Kidney epithelial cell (primary cell): ENCODE results near the gene CA11. TPM values are rescaled to one million over a fixed set of nuclear protein-coding genes. Genes with fewer than 3 reads are reported as not detected.

Experiments used
- DNase-seq: peaks from one replicate; pipeline ENCODE4 v3.0.0-alpha.2; 2010; ENCODE audit warnings: low read depth
- H3K27me3 ChIP-seq: 2 replicates; pipeline ENCODE4 v1.6.0; 2011; ENCODE audit warnings: low read length; ENCODE audit not compliant: control insufficient read depth, insufficient read depth
- H3K36me3 ChIP-seq: 2 replicates; pipeline ENCODE4 v1.5.1; 2011; ENCODE audit warnings: low read length; ENCODE audit not compliant: control insufficient read depth, insufficient read depth
- H3K4me3 ChIP-seq: 2 replicates; pipeline ENCODE4 v1.5.1; 2011; ENCODE audit warnings: low read depth, mild to moderate bottlenecking, control low read depth, low read length
- CTCF ChIP-seq: IDR thresholded peaks from 2 replicates; pipeline ENCODE4 v1.5.1; 2011; ENCODE audit warnings: mild to moderate bottlenecking, moderate library complexity, low read length, control low read depth, inconsistent platforms; ENCODE audit not compliant: insufficient read depth, poor library complexity, severe bottlenecking
- total RNA-seq: library from RNA; depleted of rRNA; stranded (reverse); fragments of >200 nt; gene quantifications from 2 replicates; pipeline ENCODE4 v1.2.3, GENCODE V29; 2015

Gene CA11
- total RNA-seq, 1 donor from 2014 or later: 1.1 TPM

GRCh38 chr19:48648134-48648533, 2.1 kb upstream of the CA11 start:
- Histone ChIP-seq H3K4me3 (no peak overlapping the region), H3K36me3 (no peaks in the 10 kb centered on the region), H3K27me3 (no peaks in the 10 kb centered on the region)
- TF ChIP-seq CTCF: no peak
- no peak for DNase-seq

- no peak for DNase-seq
- Histone ChIP-seq H3K27me3 (no peaks in the 10 kb centered on the region), H3K4me3 (no peak overlapping the region), H3K36me3 (no peaks in the 10 kb centered on the region)
- TF ChIP-seq CTCF: no peak
Observed at GRCh38 chr19:48646722-48647216, 782 bp upstream of the CA11 start.

- DNase-seq: no peak
- TF ChIP-seq CTCF: no peak
Observed at GRCh38 chr19:48645620-48646000, 377 bp downstream of the CA11 start.

DNA sequence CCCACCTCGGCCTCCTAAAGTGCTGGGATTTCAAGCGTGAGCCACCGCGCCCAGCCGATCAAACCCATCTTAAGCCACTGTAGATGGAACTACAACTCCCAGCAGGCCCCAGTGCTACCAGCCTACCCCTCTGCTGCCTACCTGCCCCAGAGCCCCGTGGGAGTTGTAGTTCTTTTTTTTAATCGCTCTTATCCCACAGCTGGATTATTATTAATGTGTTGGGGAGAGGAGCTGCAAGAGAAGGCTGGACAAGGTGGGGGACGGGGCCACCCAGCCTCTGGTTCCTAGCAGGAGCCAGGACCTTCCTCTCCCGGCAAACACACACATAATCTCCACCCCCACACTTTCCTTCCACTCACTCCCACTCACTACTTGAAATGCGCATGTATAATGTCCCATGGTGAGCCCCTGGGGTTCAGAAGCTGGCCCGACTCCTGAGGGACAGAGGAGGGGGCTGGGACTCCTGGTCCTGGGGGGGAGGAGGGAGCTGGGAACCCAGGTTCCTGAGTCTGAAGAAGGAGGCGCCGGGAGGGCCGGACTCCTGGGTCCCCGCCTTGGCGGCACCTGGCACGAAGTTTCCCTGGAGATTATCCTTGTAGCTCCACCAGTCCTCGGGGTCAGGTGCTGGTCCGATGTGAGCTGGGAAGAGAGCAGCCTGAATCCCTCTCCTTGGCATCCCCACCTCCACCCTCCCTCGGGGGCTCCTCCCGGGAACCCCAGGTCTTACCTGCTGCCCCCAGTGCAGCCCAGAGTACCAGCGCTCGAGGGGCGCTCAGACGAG, 958 bp downstream of the CA11 start:
- no peaks in the 10 kb centered on the region for H3K27me3 ChIP-seq
- TF ChIP-seq CTCF: no peak
- H3K4me3 ChIP-seq: peak overlapping the region; percentile 52
- no peaks in the 10 kb centered on the region for H3K36me3 ChIP-seq
- no peak for DNase-seq

More at GRCh38 chr19:48645620-48646000, 377 bp downstream of the CA11 start:
- H3K4me3 ChIP-seq: peak overlapping the region; percentile 52
- no peaks in the 10 kb centered on the region for H3K36me3 ChIP-seq
- no peaks in the 10 kb centered on the region for H3K27me3 ChIP-seq

DNA sequence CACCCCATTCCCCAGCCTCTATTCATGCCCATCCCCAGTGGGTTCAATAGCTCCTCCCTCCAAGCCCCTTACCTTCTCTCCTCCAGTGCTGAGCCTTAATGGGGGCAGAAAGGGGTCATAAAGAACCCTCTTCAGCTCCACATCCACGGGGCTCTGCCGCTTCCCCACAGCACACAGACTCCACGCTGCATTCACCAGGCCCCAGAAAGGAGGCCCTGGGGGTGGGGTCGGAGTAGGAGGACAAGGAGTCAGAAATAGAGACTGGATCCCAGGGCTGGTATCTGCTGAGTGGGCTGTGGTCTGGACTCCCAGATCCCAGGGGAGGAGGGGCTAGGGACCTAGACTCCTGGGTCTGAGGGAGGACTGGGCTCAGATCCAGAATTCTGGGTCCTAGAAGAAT, 1.6 kb downstream of the CA11 start:
- DNase-seq: no peak
- Histone ChIP-seq H3K36me3 (no peaks in the 10 kb centered on the region), H3K4me3 (no peak overlapping the region), H3K27me3 (peaks cover 2% of the 10 kb centered on the region)
- no peak for TF ChIP-seq CTCF

GRCh38 chr19:48642862-48643261, 3.1 kb downstream of the CA11 start:
- H3K36me3 ChIP-seq: no peaks in the 10 kb centered on the region
- peaks cover 3% of the 10 kb centered on the region for H3K27me3 ChIP-seq
- no peak for TF ChIP-seq CTCF
- no peak overlapping the region for H3K4me3 ChIP-seq
- no peak for DNase-seq
